Activated CD8-positive, alpha-beta memory T cell treated with anti-CD3 and anti-CD28 coated beads, Interleukin-2, amount 50 U/mL, for 48 hours (primary cell): ENCODE data around the gene PSD4.
A peak's percentile ranks its signal among the peaks of the same experiment; 100 is the strongest.

Source experiments
- DNase-seq: peaks from one replicate; pipeline ENCODE4 v3.0.0-alpha.2; 2020

The PSD4 gene

DNA sequence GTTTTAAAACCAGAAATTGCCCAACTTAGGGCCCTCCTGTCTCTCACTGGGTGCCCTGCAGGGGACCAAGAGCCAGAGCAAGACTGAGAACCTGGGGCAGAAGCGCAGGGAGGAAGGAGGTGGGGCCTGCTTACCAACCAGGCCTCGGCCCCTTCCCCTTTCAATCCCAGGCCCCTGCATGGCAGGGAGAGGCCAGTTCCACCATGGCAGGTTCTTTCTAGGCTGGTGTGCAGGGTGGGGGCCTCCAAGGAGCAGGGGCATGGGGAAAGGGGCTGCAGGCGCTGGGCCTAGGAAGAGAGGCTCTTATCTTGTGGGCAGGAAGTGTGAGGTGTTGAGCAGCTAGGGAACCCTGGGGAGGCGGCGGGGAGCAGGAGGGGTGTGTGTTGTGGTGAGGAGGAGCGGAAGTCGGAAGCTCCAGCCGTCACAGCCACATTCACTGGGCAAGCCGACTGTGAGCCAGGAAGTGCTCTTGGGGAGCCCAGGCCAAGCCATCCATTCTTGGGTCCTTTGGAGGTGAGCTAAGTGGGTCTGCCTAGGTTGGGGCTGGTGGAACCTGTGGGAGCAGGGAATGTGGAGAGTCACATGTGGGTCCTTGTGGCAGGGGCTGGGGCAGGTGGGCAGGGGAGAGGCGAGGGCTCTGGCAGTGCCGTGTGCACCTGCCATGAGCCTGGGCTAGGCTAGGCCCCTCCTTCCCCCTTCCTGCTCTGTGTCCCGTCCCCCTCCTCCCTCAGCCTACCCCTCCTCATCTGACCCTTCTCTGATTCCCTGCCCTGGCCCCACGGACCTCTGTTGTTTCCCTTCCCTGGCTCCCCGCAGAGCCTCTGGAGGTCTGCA, at the start of gene PSD4:
PSD4 (plus strand) TSS at position 430 of the 834 bp plus-strand sequence. CDS start 8,486 bp downstream, outside the sequence.
- DNase-seq, result peak; percentile 89

- no peak for DNase-seq
Observed at GRCh38 chr2:113124181-113124961, 49.4 kb upstream of the PSD4 start.

DNA sequence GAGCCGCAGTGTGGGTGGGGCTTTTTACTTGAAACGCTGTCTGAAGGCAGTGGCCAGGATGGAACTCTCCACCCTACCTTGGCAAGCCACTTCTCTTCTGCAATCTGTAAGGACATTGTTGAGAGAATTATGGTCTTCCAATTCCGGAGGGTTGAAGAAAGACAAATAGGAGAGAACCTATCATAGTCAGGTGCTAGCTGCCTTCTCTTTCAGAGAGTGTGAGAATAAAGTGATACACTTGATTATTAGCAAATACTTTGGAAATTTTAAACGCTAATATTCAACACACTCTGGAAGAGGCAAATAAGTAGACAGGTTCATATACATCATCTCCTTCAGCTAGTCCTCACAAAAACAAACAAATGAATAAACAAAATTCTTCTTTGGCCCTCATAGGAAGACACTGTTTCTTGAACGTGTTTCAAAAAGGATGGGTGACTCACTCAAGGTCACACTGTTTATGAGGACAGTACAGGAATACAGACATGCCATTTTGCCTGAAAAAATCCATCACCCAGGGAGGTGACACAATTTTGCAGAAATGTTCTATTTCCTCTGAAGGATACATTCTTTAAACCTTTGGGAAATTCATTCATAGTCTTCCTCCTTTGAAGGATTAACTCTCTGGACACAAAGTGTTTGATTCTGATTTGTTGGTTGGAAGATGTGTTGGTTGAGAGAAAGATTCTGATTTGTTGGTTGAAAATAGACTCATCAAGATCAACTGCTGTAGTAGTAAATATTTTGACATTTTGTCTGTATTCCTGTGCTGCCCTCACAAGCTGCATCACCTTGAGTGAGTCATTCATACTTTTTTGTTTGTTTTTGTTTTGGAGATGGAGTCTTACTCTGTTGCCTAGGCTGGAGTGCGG, 48.6 kb upstream of the PSD4 start:
- DNase-seq, result no peak

DNA sequence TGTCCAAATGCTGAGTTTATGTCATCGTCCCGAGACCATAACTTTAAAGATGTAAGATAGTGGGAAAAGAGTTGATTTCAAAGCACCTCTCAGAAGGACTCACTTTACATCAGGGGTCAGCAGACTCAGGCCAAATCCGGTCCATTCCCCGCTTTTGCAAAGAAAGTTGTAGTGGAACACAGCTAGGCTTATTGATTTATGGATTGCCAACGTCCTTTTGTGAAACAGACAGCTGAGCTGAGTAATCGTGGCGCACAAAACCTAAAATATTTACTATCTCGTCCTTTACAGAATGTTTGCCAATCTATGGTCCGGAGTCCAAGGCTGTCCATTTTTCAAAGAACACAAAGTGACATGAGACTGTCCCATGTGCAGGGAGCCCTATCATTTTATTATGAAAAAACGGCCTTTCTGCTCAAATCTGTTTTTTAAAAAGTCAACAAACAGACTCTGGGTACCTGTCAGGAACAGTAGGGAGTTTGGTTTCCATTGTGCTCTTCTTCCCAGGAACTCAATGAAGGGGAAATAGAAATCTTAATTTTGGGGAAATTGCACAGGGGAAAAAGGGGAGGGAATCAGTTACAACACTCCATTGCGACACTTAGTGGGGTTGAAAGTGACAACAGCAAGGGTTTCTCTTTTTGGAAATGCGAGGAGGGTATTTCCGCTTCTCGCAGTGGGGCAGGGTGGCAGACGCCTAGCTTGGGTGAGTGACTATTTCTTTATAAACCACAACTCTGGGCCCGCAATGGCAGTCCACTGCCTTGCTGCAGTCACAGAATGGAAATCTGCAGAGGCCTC, 46.7 kb upstream of the PSD4 start, which contains the start of gene IL1RN:
IL1RN (plus strand) TSS at position 754 of the 801 bp plus-strand sequence; CDS start at position 781, 27 bp downstream.
- DNase-seq, result no peak

DNA sequence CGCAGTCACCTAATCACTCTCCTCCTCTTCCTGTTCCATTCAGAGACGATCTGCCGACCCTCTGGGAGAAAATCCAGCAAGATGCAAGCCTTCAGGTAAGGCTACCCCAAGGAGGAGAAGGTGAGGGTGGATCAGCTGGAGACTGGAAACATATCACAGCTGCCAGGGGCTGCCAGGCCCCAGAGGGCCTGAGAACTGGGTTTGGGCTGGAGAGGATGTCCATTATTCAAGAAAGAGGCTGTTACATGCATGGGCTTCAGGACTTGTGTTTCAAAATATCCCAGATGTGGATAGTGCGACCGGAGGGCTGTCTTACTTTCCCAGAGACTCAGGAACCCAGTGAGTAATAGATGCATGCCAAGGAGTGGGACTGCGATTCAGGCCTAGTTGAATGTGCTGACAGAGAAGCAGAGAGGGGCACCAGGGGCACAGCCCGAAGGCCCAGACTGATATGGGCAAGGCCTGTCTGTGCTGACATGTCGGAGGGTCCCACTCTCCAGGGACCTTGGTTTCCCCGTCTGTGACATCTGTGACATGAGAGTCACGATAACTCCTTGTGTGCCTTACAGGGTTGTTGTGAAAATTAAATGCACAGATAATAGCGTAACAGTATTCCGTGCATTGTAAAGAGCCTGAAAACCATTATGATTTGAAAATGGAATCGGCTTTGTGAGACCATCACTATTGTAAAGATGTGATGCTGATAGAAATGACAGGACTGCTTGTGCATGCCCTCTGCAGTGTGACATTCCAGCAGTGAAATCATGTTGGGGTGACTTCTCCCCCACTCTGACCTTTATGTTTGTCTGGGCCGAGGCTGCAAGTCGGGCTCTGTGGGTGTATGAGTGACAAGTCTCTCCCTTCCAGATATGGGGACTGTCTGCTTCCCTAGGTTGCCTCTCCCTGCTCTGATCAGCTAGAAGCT, 45.9 kb upstream of the PSD4 start:
- DNase-seq, result no peak

GRCh38 chr2:113129519-113130078, 44.2 kb upstream of the PSD4 start:
- no peak for DNase-seq

GRCh38 chr2:113131352-113132185, 42.2 kb upstream of the PSD4 start:
- no peak for DNase-seq

DNA sequence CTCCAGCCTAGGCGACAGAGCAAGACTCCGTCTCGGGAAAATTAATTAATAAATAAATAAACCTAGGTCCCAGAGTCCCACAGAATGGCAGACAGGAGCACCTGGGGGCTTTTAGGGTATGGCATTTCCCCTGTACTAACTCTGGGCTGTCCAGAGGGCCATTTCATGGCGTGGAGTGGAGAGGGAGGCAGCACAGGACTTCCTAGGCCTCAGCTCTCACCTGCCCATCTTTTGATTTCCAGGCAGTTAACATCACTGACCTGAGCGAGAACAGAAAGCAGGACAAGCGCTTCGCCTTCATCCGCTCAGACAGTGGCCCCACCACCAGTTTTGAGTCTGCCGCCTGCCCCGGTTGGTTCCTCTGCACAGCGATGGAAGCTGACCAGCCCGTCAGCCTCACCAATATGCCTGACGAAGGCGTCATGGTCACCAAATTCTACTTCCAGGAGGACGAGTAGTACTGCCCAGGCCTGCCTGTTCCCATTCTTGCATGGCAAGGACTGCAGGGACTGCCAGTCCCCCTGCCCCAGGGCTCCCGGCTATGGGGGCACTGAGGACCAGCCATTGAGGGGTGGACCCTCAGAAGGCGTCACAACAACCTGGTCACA, 41.3 kb upstream of the PSD4 start:
- no peak for DNase-seq

DNA sequence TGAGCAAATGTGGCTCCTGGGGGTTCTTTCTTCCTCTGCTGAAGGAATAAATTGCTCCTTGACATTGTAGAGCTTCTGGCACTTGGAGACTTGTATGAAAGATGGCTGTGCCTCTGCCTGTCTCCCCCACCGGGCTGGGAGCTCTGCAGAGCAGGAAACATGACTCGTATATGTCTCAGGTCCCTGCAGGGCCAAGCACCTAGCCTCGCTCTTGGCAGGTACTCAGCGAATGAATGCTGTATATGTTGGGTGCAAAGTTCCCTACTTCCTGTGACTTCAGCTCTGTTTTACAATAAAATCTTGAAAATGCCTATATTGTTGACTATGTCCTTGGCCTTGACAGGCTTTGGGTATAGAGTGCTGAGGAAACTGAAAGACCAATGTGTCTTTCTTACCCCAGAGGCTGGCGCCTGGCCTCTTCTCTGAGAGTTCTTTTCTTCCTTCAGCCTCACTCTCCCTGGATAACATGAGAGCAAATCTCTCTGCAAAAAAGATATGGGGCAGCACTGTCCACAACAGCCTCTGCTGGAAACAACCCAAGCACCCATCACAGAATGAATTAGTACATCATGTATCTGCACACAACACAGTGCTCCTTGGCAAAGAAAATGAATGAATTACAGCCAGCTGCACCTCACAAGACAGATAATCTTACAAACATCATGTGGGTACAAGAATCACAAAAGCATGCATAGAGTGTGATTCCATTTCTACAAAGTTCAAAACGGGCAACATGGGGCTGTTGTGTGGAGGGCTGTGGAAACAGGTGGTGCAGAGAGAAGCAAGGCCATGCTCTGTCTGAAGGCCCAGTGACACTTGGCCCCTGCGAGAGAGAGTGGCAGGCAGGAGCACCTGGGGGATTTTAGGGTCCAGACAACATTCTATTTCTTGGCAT, 39.8 kb upstream of the PSD4 start:
- no peak for DNase-seq

- no peak for DNase-seq
Observed at GRCh38 chr2:113134717-113135116, 39.1 kb upstream of the PSD4 start.

DNA sequence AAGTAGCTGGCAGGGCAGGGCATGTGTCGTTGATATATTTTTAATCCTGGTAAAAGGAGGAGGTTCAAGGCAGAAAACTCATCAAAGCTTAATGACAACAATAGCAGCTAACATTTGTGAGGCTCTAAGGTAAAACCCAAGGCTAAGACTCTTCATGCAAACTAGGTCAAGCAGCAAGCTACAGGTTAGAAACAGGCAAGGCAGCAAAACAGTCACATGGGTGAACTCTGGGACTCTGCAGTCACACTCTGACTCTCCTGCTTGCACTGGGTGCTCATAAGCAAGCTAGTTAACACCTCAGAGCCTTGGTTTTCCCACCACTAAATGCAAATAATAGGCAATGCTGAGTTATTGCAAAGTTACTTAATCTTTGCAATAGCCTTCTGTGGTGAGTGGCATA, 38.5 kb upstream of the PSD4 start:
- no peak for DNase-seq

GRCh38 chr2:113136828-113137775, 36.7 kb upstream of the PSD4 start:
- DNase-seq, result no peak

DNA sequence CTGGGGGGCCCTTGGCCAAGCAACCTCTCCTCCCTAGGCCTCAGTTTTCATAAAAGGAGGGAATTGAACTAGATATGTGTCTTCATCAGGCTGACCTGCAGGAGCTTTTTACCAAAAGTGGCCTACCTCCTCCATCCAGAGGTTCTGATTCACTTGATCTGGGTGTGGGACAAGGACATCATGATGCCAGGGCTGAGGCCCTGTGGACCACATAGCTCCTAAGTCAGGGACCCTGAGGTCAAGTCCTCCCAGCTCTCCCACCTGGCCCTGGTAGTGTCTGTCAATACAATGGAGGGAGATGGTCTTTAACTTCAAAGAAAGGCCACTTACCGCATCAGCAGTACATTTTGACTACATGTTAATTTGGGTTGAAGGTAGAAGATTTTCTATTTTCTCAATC, 35.9 kb upstream of the PSD4 start:
- no peak for DNase-seq

DNA sequence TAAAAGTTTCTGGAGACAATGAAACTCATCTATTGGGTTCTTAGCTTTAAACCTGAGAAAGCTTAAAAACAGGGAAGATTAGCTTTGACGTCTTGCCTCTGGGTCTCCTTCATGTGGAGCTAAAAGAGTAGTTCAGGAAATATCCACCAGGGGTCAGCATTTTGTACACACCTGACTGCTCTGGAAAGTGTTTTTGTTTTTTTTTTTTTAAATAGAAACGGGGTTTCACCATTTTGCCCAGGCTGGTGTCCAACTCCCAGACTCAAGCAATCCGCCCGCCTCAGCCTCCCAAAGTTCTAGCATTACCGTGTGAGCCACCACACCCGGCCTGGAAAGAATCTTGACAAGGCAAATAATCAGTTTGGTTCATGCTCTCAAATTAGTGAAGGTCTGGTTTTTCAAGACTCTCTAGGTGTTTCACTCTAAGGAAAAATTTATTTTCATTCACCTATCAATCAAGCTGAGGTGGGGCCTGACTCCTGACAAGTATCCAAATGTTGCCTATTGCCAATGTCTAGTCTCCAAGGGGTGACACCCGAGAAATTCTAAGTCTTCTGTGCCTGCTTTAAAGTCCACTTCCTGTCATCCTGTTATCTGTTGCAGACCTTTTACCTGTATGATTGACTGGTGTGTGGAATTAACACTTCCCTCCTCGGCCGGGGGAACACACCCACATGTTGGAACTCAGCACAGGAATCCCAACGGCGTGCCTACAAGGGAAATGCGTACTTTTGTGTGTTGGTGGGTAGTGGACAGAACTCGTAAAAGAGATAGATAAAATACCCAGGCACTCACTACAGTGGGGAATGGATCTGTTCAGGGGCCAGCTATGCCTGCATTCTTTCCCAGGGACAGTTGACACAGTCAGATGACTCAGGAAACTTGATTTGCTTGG, 35.1 kb upstream of the PSD4 start:
- DNase-seq, result no peak

- no peak for DNase-seq
Observed at GRCh38 chr2:113141451-113141850, 32.3 kb upstream of the PSD4 start.

- no peak for DNase-seq
Observed at GRCh38 chr2:113142290-113142689, 31.5 kb upstream of the PSD4 start.
